Activated gamma-delta T cell treated with anti-CD3 and anti-CD28 coated beads, Interleukin-2, amount 50 U/mL, for 16 hours (primary cell): ENCODE results near the gene NOL4.
"Not testable (repeated sequence)": the region's sequence is repeated elsewhere in the genome, so short reads cannot be mapped to it uniquely, and the experiment has no call there.

Experiments
- DNase-seq: peaks from one replicate; pipeline ENCODE4 v3.0.0-alpha.2; 2020; ENCODE audit warnings: low read depth

The NOL4 gene, protein sequence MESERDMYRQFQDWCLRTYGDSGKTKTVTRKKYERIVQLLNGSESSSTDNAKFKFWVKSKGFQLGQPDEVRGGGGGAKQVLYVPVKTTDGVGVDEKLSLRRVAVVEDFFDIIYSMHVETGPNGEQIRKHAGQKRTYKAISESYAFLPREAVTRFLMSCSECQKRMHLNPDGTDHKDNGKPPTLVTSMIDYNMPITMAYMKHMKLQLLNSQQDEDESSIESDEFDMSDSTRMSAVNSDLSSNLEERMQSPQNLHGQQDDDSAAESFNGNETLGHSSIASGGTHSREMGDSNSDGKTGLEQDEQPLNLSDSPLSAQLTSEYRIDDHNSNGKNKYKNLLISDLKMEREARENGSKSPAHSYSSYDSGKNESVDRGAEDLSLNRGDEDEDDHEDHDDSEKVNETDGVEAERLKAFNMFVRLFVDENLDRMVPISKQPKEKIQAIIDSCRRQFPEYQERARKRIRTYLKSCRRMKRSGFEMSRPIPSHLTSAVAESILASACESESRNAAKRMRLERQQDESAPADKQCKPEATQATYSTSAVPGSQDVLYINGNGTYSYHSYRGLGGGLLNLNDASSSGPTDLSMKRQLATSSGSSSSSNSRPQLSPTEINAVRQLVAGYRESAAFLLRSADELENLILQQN

DNA sequence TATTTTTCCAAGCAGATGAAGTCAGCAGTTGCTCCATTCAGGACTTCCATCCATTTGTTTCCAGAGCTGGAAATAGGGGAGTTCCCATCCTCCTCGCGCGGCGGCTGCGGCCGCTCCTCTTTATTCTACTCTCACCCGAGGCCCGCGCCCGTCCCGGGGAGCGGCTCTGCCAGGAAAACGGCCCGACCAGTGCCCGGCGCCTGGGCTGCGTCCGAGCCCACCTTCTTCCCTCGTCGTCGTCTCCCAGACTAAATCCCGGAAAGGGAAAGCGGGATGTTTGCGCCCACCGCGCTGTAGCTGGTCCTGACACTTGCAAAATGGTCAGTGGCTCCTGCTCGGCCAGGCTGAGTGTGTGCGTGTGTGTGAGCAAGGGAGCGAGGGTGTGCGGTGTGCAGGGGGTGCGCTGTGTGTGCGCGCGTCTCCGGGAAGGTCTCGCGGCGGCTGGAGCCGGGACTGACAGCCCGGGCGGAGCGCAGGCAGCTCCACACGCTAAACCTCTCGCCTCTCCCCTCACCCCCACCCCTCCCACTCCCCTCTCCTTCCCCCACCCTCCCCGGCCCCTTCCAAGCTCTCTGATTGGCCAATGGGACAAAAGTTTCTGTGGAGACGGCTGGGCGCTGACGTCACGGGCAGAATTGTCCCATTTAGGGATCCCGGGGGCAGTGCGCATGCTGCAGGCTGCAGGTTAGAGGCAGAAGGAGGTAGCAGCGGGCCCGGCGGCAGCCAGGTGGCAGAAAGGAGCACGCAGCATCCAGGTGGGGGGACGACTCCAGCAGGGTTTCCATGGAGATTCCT lies at the start of gene NOL4:
Gene NOL4, minus strand, starts transcription at position 491 of the 795 bp plus-strand sequence. CDS start 1,660 bp downstream, outside the sequence.
- DNase-seq = no peak

DNA sequence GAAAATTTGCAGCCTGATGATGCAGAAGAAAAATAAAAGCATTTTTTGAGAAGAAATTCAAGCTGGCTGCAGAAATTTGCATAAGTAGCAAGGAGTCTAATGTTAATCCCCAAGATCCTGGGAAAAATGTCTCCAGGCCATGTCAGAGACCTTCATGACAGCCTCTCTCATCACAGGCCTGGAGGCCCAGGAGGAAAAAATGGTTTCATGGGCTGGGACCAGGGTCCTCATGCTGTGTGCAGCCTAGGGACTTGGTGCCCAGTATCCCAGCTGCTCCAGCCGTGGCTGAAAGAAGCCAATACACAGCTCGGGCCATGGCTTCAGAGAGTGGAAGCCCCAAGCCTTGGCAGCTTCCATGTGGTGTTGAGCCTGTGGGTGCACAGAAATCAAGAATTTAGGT lies 41.3 kb upstream of the NOL4 start:
- not testable (repeated sequence) for DNase-seq

- no peak for DNase-seq
These were observed 37.4 kb upstream of the NOL4 start for GRCh38 chr18:34261865-34262780.

- DNase-seq = no peak
These were observed 33.5 kb upstream of the NOL4 start for GRCh38 chr18:34258176-34258575.

DNA sequence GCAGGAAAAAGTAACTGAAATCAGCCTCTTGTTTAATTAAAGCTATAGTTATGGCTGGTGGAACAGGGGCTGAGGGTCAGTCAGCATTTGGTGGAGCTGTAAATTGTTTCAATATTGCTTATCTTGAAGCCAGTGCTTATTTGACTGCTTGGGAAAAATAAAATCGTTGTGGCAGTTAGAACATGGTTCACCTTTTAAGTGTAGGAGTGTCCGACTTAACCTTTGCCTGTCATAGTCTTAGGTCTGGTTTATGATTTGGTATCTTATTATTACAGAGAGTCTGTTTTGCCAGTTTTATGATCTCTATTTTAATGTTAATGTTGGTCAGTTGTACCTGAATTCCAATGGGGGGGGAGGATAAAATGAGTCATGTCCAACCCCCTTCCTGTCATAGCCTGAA lies 27.2 kb upstream of the NOL4 start:
- DNase-seq = no peak

DNA sequence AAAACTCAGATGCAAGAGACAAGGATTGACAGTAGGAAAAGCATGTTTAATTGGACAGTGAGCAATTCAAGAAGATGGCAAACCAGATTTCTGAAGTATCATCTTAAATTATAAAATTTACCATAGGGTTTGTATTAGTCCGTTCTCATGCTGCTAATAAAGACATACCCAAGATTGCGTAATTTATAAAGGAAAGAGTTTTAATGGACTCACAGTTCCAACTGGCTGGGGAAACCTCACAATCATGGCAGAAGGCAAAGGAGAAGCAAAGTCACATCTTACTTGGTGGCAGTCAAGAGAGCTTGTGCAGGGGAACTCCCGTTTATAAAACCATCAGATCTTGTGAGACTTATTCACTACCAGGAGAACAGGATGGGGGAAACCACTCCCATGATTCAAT lies 24.0 kb upstream of the NOL4 start:
- DNase-seq = no peak

GRCh38 chr18:34242739-34243138 lies 18.0 kb upstream of the NOL4 start:
- no peak for DNase-seq

- not testable (repeated sequence) for DNase-seq
These were observed 9.2 kb upstream of the NOL4 start for GRCh38 chr18:34233781-34234388.

GRCh38 chr18:34225218-34225553 lies 473 bp upstream of the NOL4 start:
- DNase-seq = no peak

- no peak for DNase-seq
These were observed 755 bp downstream of the NOL4 start for GRCh38 chr18:34223893-34224422.

- DNase-seq = no peak
These were observed 1.4 kb downstream of the NOL4 start for GRCh38 chr18:34223164-34223892.

DNA sequence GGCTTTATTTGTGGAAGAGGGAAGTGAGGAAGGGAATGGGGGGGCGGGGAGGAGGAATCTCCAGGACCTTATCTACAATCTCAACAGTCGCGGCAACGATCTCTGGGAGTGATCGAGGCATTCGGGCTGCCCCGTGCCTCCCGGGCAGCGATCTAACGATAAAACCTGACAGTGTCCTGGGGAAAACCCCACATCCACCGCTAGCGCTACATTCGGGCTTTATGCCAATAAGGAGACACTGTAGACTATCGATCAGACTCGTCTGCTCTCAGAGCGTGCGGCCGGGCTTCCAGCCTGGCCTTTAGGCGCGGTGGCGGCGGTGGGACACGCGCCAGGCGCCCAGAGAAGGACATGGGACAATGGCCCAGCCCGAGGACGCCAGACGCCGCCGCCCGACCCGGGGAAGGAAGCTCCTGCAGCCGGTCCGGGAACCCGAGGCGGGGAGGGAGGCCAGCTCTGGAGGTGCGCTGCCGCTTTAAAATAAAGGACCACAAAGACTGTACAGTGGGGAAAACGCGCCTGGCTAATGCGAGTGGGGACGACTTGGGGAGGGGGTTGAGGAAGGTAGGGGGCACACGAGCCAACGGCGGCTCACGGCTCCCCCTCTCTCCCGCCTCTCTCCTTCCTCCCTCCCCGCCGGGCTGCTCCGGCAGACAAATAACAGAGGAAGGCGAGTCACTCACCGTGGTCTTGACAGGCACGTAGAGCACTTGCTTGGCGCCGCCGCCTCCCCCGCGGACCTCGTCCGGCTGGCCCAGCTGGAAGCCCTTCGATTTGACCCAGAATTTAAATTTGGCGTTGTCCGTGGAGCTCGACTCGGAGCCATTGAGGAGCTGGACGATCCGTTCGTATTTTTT lies 2.2 kb downstream of the NOL4 start:
- DNase-seq = no peak

- DNase-seq = no peak
These were observed 2.8 kb downstream of the NOL4 start for GRCh38 chr18:34221971-34222306.

- no peak for DNase-seq
These were observed 4.5 kb downstream of the NOL4 start for GRCh38 chr18:34220081-34220815.

DNA sequence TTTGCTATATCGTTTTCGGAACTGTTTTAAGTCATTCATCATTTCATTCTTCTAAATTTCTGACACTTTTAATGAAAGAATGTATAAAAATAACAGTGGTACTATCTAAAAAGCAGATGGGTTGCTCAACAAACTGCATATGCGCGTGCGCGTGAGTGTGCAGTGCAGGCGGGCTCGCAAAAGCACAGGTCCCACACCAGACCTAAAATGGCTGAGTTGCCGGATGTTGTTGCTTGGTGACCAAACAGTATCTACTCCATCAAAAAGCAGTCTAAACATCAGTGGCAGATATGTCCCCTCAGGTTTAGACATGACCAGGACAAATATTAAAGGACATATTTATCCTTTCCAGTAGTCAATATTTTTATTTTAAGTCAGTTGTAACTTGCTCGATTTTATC lies 5.1 kb downstream of the NOL4 start:
- no peak for DNase-seq

GRCh38 chr18:34212511-34212910 lies 12.2 kb downstream of the NOL4 start:
- no peak for DNase-seq

DNA sequence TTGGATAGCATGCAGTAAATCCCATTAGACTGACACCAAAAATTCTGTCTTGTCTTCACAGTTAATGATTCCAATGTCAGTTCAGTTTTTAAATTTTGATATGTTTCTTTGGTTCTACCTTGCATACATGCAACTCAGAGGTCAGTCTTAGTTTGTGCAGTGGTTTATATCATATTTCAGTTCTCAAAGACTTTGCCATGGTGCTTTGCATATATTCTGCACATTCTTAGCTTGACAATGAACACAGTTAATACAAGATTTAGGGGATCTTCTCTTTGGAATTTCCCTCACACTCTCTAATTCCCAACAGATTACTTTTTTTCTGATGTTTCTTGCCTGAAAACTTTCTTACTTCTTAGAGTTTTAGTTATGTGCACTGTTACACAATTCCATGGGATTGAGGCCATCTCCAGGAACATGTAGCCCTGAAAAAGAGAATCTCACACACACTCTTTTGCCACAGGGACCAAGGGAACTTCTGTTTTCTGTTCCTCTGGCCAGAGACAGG lies 17.3 kb downstream of the NOL4 start:
- DNase-seq = no peak

DNA sequence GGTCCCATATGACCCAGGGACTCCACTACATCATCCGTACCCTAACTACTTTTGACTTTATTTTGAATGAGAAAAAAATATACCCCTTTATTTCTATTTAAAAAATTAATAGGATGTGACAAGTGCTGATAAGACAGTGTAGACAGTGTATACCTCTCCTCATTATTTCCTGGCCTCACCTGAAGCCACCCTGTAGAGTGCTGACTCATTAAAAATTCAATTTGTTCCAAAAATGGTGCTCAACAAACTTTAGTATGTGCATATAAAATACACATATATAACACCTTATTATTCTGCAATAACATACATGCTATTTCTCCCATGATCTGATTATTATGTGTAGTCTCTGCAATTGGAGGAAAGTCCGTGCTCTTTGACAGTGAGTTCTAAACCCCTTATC lies 20.8 kb downstream of the NOL4 start:
- no peak for DNase-seq

DNA sequence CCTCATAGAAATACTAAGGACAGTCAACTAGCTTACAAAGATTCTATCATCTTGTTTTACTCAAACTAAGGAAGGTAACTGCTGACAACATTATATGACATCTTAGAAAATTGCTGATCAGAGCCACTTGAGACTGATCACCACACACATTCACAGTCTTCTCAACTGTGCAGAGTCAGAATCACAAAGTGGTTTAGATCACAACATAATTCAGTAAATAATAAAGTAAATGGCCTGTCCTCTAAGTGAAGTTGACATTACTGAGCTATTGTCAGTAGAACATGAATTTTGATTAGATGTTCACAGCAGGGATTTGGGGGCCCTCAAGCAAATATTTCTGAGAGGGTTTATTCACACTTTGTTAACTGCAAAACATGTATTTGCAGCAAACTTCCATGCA lies 28.5 kb downstream of the NOL4 start:
- no peak for DNase-seq
